GM04503 (cell line): ENCODE measurements around the gene PPP1R1C.

Experiments used
- DNase-seq: peaks from one replicate; pipeline ENCODE4 v3.0.0-alpha.2; 2012; ENCODE audit warnings: low read depth

The PPP1R1C gene

GRCh38 chr2:182064019-182064778 is 78.5 kb downstream of the PPP1R1C start:
- no peak for DNase-seq

- peak; percentile 78 for DNase-seq
These were observed 80.9 kb downstream of the PPP1R1C start for GRCh38 chr2:182066400-182067087.

GRCh38 chr2:182067393-182067792 is 81.7 kb downstream of the PPP1R1C start:
- DNase-seq, result no peak

- no peak for DNase-seq
These were observed 83.2 kb downstream of the PPP1R1C start for GRCh38 chr2:182068811-182069210.

GRCh38 chr2:182069416-182069815 is 83.8 kb downstream of the PPP1R1C start:
- no peak for DNase-seq

GRCh38 chr2:182069908-182070307 is 84.3 kb downstream of the PPP1R1C start:
- DNase-seq, result no peak

- DNase-seq, result no peak
These were observed 85.1 kb downstream of the PPP1R1C start for GRCh38 chr2:182070736-182071135.

- DNase-seq, result no peak
These were observed 87.2 kb downstream of the PPP1R1C start for GRCh38 chr2:182072861-182073260.

GRCh38 chr2:182073613-182074012 is 88.0 kb downstream of the PPP1R1C start:
- no peak for DNase-seq

- no peak for DNase-seq
These were observed 91.4 kb downstream of the PPP1R1C start for GRCh38 chr2:182077023-182077422.

- peak; percentile 54 for DNase-seq
These were observed 91.9 kb downstream of the PPP1R1C start for GRCh38 chr2:182077448-182078142.

GRCh38 chr2:182078988-182079602 is 93.4 kb downstream of the PPP1R1C start:
- DNase-seq, result no peak

GRCh38 chr2:182080493-182080892 is 94.8 kb downstream of the PPP1R1C start:
- no peak for DNase-seq

GRCh38 chr2:182081602-182082260 is 96.1 kb downstream of the PPP1R1C start:
- no peak for DNase-seq

- DNase-seq, result no peak
These were observed 103.1 kb downstream of the PPP1R1C start for GRCh38 chr2:182088681-182089320.

GRCh38 chr2:182090486-182090885 is 104.8 kb downstream of the PPP1R1C start:
- DNase-seq, result no peak

- DNase-seq, result no peak
These were observed 112.0 kb downstream of the PPP1R1C start for GRCh38 chr2:182097571-182098164.

- DNase-seq, result no peak
These were observed 113.0 kb downstream of the PPP1R1C start for GRCh38 chr2:182098648-182099047.

GRCh38 chr2:182101263-182101662 is 115.6 kb downstream of the PPP1R1C start:
- DNase-seq, result no peak

- DNase-seq, result no peak
These were observed 117.9 kb downstream of the PPP1R1C start for GRCh38 chr2:182103526-182103925.

GRCh38 chr2:182110347-182110746 is 124.7 kb downstream of the PPP1R1C start:
- DNase-seq, result no peak
